ENCODE results near the gene ORM1. TPM values are rescaled to one million over a fixed set of nuclear protein-coding genes. Genes with fewer than 3 reads are reported as not detected.

ORM1 gene
- total RNA-seq, 2 experiments from 2014 or later: not detected

- peak; percentile 24 for ATAC-seq (ENCODE audit: low read depth)
- peaks cover 45% of the 10 kb centered on the region for H3K36me3 Mint-ChIP-seq
- peak overlapping the region; percentile 51 for H3K27ac Mint-ChIP-seq
- DNase-seq: no peak
- peak overlapping the region; percentile 3 for H3K4me3 Mint-ChIP-seq
- no peaks in the 10 kb centered on the region for H3K9me3 Mint-ChIP-seq
- POLR2A ChIA-PET: interaction anchor here (0.8 to 10.2 kb wide), 6 partner anchors 12 to 44 kb away, joined by 3 to 137 read pairs (median 4); partner anchors contain the start of gene AKNA
- H3K27me3 Mint-ChIP-seq: no peaks in the 10 kb centered on the region
- peaks cover 54% of the 10 kb centered on the region for H3K4me1 Mint-ChIP-seq
Observed at GRCh38 chr9:114351932-114352331, 29.0 kb downstream of the ORM1 start.

- DNase-seq (no peak), ATAC-seq (ENCODE audit: low read depth) (no peak)
- H3K27me3 Mint-ChIP-seq: no peaks in the 10 kb centered on the region
- H3K4me1 Mint-ChIP-seq: peaks cover 43% of the 10 kb centered on the region
- H3K27ac Mint-ChIP-seq: no peak overlapping the region
- peaks cover 36% of the 10 kb centered on the region for H3K36me3 Mint-ChIP-seq
- no peaks in the 10 kb centered on the region for H3K9me3 Mint-ChIP-seq
- POLR2A ChIA-PET: interaction anchor here (0.9 to 10.2 kb wide), 3 partner anchors 12 to 40 kb away, joined by 3 to 137 read pairs (median 3); partner anchors contain the start of gene AKNA
- H3K4me3 Mint-ChIP-seq: no peak overlapping the region
Observed at GRCh38 chr9:114355821-114356220, 32.9 kb downstream of the ORM1 start.

GRCh38 chr9:114356792-114357191, 33.9 kb downstream of the ORM1 start:
- POLR2A ChIA-PET: interaction anchor here (0.9 to 10.2 kb wide), 4 partner anchors 11 to 39 kb away, joined by 3 to 137 read pairs (median 3); partner anchors contain the start of gene AKNA
- no peak overlapping the region for H3K4me3 Mint-ChIP-seq
- H3K27ac Mint-ChIP-seq: peak overlapping the region; percentile 17
- H3K36me3 Mint-ChIP-seq: peaks cover 44% of the 10 kb centered on the region
- no peaks in the 10 kb centered on the region for H3K9me3 Mint-ChIP-seq
- ATAC-seq (ENCODE audit: low read depth) (no peak), DNase-seq (no peak)
- no peaks in the 10 kb centered on the region for H3K27me3 Mint-ChIP-seq
- H3K4me1 Mint-ChIP-seq: peaks cover 44% of the 10 kb centered on the region

- Mint-ChIP-seq H3K4me1 (peaks cover 42% of the 10 kb centered on the region), H3K4me3 (no peak overlapping the region), H3K27me3 (no peaks in the 10 kb centered on the region), H3K27ac (peak overlapping the region; percentile 68), H3K9me3 (no peaks in the 10 kb centered on the region), H3K36me3 (peaks cover 41% of the 10 kb centered on the region)
- POLR2A ChIA-PET: interaction anchor here (1.2 kb wide), 1 partner anchor 10 kb away, joined by 4 read pairs; no protein-coding TSS in a partner anchor
- DNase-seq (no peak), ATAC-seq (ENCODE audit: low read depth) (no peak)
Observed at GRCh38 chr9:114357360-114357759, 34.5 kb downstream of the ORM1 start.

GRCh38 chr9:114357911-114358328, 35.0 kb downstream of the ORM1 start:
- ATAC-seq (ENCODE audit: low read depth) (no peak), DNase-seq (no peak)
- H3K36me3 Mint-ChIP-seq: peaks cover 39% of the 10 kb centered on the region
- POLR2A ChIA-PET: interaction anchor here (1.0 to 1.2 kb wide), 2 partner anchors 10 to 35 kb away, joined by 3 to 4 read pairs; no protein-coding TSS in a partner anchor
- H3K9me3 Mint-ChIP-seq: no peaks in the 10 kb centered on the region
- H3K27ac Mint-ChIP-seq: no peak overlapping the region
- peaks cover 42% of the 10 kb centered on the region for H3K4me1 Mint-ChIP-seq
- no peak overlapping the region for H3K4me3 Mint-ChIP-seq
- no peaks in the 10 kb centered on the region for H3K27me3 Mint-ChIP-seq

- H3K4me1 Mint-ChIP-seq: peaks cover 55% of the 10 kb centered on the region
- H3K9me3 Mint-ChIP-seq: no peaks in the 10 kb centered on the region
- no peaks in the 10 kb centered on the region for H3K27me3 Mint-ChIP-seq
- H3K27ac Mint-ChIP-seq: peak overlapping the region; percentile 89
- peaks cover 55% of the 10 kb centered on the region for H3K36me3 Mint-ChIP-seq
- H3K4me3 Mint-ChIP-seq: no peak overlapping the region
- DNase-seq (no peak), ATAC-seq (ENCODE audit: low read depth) (no peak)
- POLR2A ChIA-PET: interaction anchor here (0.7 kb wide), 1 partner anchor 26 kb away, joined by 3 read pairs; no protein-coding TSS in a partner anchor
Observed at GRCh38 chr9:114359801-114360200, 36.9 kb downstream of the ORM1 start.

GRCh38 chr9:114361542-114361941, 38.6 kb downstream of the ORM1 start:
- Mint-ChIP-seq H3K27me3 (no peaks in the 10 kb centered on the region), H3K4me1 (peaks cover 65% of the 10 kb centered on the region), H3K4me3 (no peak overlapping the region), H3K36me3 (peaks cover 67% of the 10 kb centered on the region), H3K9me3 (no peaks in the 10 kb centered on the region), H3K27ac (peak overlapping the region; percentile 89)
- POLR2A ChIA-PET: interaction anchor here (1.5 to 15.1 kb wide), 3 partner anchors 9 to 24 kb away, joined by 4 to 637 read pairs (median 23); partner anchors contain the start of gene AKNA
- ATAC-seq (ENCODE audit: low read depth) (no peak), DNase-seq (no peak)

GRCh38 chr9:114362394-114362793, 39.5 kb downstream of the ORM1 start:
- H3K36me3 Mint-ChIP-seq: peaks cover 70% of the 10 kb centered on the region
- H3K27ac Mint-ChIP-seq: peak overlapping the region; percentile 90
- DNase-seq (no peak), ATAC-seq (ENCODE audit: low read depth) (no peak)
- H3K4me3 Mint-ChIP-seq: no peak overlapping the region
- peaks cover 70% of the 10 kb centered on the region for H3K4me1 Mint-ChIP-seq
- H3K27me3 Mint-ChIP-seq: no peaks in the 10 kb centered on the region
- POLR2A ChIA-PET: interaction anchor here (1.0 to 15.1 kb wide), 4 partner anchors 9 to 23 kb away, joined by 3 to 637 read pairs (median 14); partner anchors contain the start of gene AKNA
- no peaks in the 10 kb centered on the region for H3K9me3 Mint-ChIP-seq

- no peaks in the 10 kb centered on the region for H3K27me3 Mint-ChIP-seq
- DNase-seq (no peak), ATAC-seq (ENCODE audit: low read depth) (peak; percentile 57)
- H3K4me1 Mint-ChIP-seq: peaks cover 74% of the 10 kb centered on the region
- H3K36me3 Mint-ChIP-seq: peaks cover 71% of the 10 kb centered on the region
- H3K27ac Mint-ChIP-seq: peak overlapping the region; percentile 90
- POLR2A ChIA-PET: interaction anchor here (0.6 to 15.1 kb wide), 8 partner anchors 9 to 32 kb away, joined by 3 to 637 read pairs (median 4); partner anchors contain the start of gene AKNA
- no peaks in the 10 kb centered on the region for H3K9me3 Mint-ChIP-seq
- H3K4me3 Mint-ChIP-seq: peak overlapping the region; percentile 63
Observed at GRCh38 chr9:114363424-114363823, 40.5 kb downstream of the ORM1 start.

- DNase-seq (no peak), ATAC-seq (ENCODE audit: low read depth) (no peak)
- Mint-ChIP-seq H3K27me3 (no peaks in the 10 kb centered on the region), H3K4me1 (peaks cover 80% of the 10 kb centered on the region), H3K4me3 (peak overlapping the region; percentile 63), H3K9me3 (no peaks in the 10 kb centered on the region), H3K36me3 (peaks cover 74% of the 10 kb centered on the region), H3K27ac (peak overlapping the region; percentile 90)
- POLR2A ChIA-PET: interaction anchor here (1.0 to 15.1 kb wide), 7 partner anchors 8 to 31 kb away, joined by 4 to 637 read pairs (median 5); partner anchors contain the start of gene AKNA
Observed at GRCh38 chr9:114364134-114365041, 41.5 kb downstream of the ORM1 start.

GRCh38 chr9:114365194-114365593, 42.3 kb downstream of the ORM1 start:
- peak overlapping the region; percentile 63 for H3K4me3 Mint-ChIP-seq
- H3K9me3 Mint-ChIP-seq: no peaks in the 10 kb centered on the region
- DNase-seq (no peak), ATAC-seq (ENCODE audit: low read depth) (no peak)
- peaks cover 73% of the 10 kb centered on the region for H3K36me3 Mint-ChIP-seq
- peak overlapping the region; percentile 90 for H3K27ac Mint-ChIP-seq
- H3K27me3 Mint-ChIP-seq: no peaks in the 10 kb centered on the region
- peaks cover 80% of the 10 kb centered on the region for H3K4me1 Mint-ChIP-seq
- POLR2A ChIA-PET: interaction anchor here (1.7 to 15.1 kb wide), 3 partner anchors 7 to 20 kb away, joined by 4 to 637 read pairs (median 23); partner anchors contain the start of gene AKNA

- H3K4me3 Mint-ChIP-seq: peak overlapping the region; percentile 74
- POLR2A ChIA-PET: interaction anchor here (1.0 to 15.1 kb wide), 3 partner anchors 15 to 19 kb away, joined by 3 to 637 read pairs (median 4); partner anchors contain the start of gene AKNA
- H3K36me3 Mint-ChIP-seq: peaks cover 62% of the 10 kb centered on the region
- H3K4me1 Mint-ChIP-seq: peaks cover 78% of the 10 kb centered on the region
- H3K9me3 Mint-ChIP-seq: no peaks in the 10 kb centered on the region
- no peaks in the 10 kb centered on the region for H3K27me3 Mint-ChIP-seq
- peak overlapping the region; percentile 96 for H3K27ac Mint-ChIP-seq
- DNase-seq (no peak), ATAC-seq (ENCODE audit: low read depth) (peak; percentile 47)
Observed at GRCh38 chr9:114366334-114367128, 43.6 kb downstream of the ORM1 start.

Measured in activated naive CD8-positive, alpha-beta T cell treated with anti-CD3 and anti-CD28 coated beads, Interleukin-2, amount 10 ng/mL, durations not matched to agents 7 days and 5 days (primary cell).